Stimulated activated CD4-positive, alpha-beta T cell treated with anti-CD3 and anti-CD28 coated beads, Interleukin-2, amount 100 ng/mL, for 48 hours (primary cell): ENCODE data around the gene MMS22L.

Source experiments
- DNase-seq, 2 donors: peaks; one replicate each; pipeline ENCODE4 v3.0.0-alpha.2; 2020

The MMS22L gene

GRCh38 chr6:97282726-97283617 is at the start of gene MMS22L:
TSS of gene MMS22L (minus strand) at chr6:97283216. CDS start at chr6:97282477, 739 bp downstream.
- peak; percentile 84 to 89 for DNase-seq

GRCh38 chr6:97322811-97323210 is 39.8 kb upstream of the MMS22L start:
- DNase-seq: no peak

GRCh38 chr6:97322226-97322625 is 39.2 kb upstream of the MMS22L start:
- no peak for DNase-seq

GRCh38 chr6:97316978-97317377 is 34.0 kb upstream of the MMS22L start:
- DNase-seq: no peak

- DNase-seq: no peak
Measured at GRCh38 chr6:97312241-97312640, 29.2 kb upstream of the MMS22L start.

- DNase-seq: no peak
Measured at GRCh38 chr6:97306544-97307320, 23.7 kb upstream of the MMS22L start.

- DNase-seq: no peak
Measured at GRCh38 chr6:97305414-97306066, 22.5 kb upstream of the MMS22L start.

GRCh38 chr6:97304701-97305100 is 21.7 kb upstream of the MMS22L start:
- no peak for DNase-seq

GRCh38 chr6:97294451-97294850 is 11.4 kb upstream of the MMS22L start:
- no peak for DNase-seq

- no peak for DNase-seq
Measured at GRCh38 chr6:97293198-97293696, 10.2 kb upstream of the MMS22L start.

- DNase-seq: no peak
Measured at GRCh38 chr6:97292671-97293070, 9.7 kb upstream of the MMS22L start.

- DNase-seq: no peak
Measured at GRCh38 chr6:97291896-97292295, 8.9 kb upstream of the MMS22L start.

GRCh38 chr6:97289332-97289731 is 6.3 kb upstream of the MMS22L start:
- DNase-seq: no peak

- no peak for DNase-seq
Measured at GRCh38 chr6:97288188-97288587, 5.2 kb upstream of the MMS22L start.

- no peak for DNase-seq
Measured at GRCh38 chr6:97282238-97282725, 734 bp downstream of the MMS22L start.

GRCh38 chr6:97280766-97281165 is 2.2 kb downstream of the MMS22L start:
- DNase-seq: no peak

- no peak for DNase-seq
Measured at GRCh38 chr6:97275804-97276203, 7.2 kb downstream of the MMS22L start.

- no peak for DNase-seq
Measured at GRCh38 chr6:97269821-97270220, 13.2 kb downstream of the MMS22L start.

GRCh38 chr6:97262676-97263075 is 20.3 kb downstream of the MMS22L start:
- DNase-seq: no peak

- no peak for DNase-seq
Measured at GRCh38 chr6:97246842-97247241, 36.2 kb downstream of the MMS22L start.

GRCh38 chr6:97240222-97240621 is 42.8 kb downstream of the MMS22L start:
- no peak for DNase-seq

GRCh38 chr6:97231911-97232310 is 51.1 kb downstream of the MMS22L start:
- DNase-seq: no peak

- no peak for DNase-seq
Measured at GRCh38 chr6:97222903-97223302, 60.1 kb downstream of the MMS22L start.
